Activated CD4-positive, alpha-beta T cell treated with anti-CD3 and anti-CD28 coated beads for 24 hours (primary cell): Measurements from ENCODE around the gene KAZN.
A peak's percentile ranks its signal among the peaks of the same experiment; 100 is the strongest.
"Not testable (repeated sequence)": the region's sequence is repeated elsewhere in the genome, so short reads cannot be mapped to it uniquely, and the experiment has no call there.

ENCODE experiments used
- DNase-seq, 2 donors: peaks; one replicate each; pipeline ENCODE4 v3.0.0-alpha.2; 2020; ENCODE audit warnings: low read depth in 2 of 2

KAZN gene

GRCh38 chr1:14955402-14955801 is 356.9 kb downstream of the KAZN start:
- no peak for DNase-seq

GRCh38 chr1:14955976-14956375 is 357.5 kb downstream of the KAZN start:
- DNase-seq, result no peak

- no peak for DNase-seq
These were observed 358.2 kb downstream of the KAZN start for GRCh38 chr1:14956579-14957195.

GRCh38 chr1:14957375-14958098 is 359.1 kb downstream of the KAZN start:
- no peak for DNase-seq

GRCh38 chr1:14958249-14959058 is 360.0 kb downstream of the KAZN start:
- DNase-seq, result no peak

- no peak for DNase-seq
These were observed 360.7 kb downstream of the KAZN start for GRCh38 chr1:14959059-14959694.

DNA sequence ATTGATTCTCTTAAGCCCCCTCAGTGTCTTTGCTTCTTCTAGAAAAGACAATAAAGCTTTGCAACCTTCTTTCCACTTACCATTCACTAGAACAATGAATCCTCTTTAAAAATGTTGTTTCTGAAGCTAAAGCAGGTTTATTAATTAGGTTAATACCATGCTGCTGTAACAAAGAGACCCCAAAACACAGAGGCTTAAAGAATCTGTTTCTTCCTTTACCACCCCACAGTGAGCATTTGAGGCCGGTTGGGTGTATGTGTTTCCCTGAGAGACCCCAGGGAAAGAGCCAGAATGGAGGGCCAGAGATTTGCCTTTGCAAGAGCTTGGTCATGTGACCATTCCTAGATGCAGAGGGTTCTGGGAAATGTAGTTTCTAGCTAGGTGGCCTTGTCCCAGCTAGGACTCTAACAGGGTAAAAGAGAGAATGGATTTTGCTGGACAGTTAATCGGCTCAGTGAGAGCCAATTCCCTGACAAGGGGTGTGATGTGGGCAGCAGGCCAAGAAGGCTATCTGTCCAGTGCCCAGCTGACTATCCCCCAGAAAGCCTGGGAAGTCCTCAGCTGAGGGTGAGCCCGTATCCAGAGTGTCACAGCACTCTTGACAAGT is 363.3 kb downstream of the KAZN start:
- no peak for DNase-seq

DNA sequence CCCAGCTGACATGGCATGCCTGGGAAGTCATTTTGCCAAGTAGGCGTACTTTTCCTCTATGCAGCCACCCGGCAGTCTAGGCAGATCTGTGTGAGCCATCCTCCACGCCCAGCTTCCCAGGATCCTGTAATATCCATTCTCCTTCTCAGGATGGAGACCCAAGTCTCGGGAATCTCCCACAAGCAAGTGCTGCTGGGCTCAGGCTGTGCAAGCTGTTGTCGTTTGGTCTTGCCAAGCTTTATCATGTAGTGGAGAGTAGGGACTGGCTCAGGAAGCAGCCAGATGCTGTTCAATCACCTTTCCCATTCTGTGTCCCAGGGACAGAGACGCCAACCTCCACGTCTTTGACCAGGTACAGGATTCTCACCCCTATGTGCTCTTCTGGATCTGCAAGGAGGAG is 363.9 kb downstream of the KAZN start:
- no peak for DNase-seq

- not testable (repeated sequence) for DNase-seq
These were observed 365.6 kb downstream of the KAZN start for GRCh38 chr1:14963791-14964710.

DNA sequence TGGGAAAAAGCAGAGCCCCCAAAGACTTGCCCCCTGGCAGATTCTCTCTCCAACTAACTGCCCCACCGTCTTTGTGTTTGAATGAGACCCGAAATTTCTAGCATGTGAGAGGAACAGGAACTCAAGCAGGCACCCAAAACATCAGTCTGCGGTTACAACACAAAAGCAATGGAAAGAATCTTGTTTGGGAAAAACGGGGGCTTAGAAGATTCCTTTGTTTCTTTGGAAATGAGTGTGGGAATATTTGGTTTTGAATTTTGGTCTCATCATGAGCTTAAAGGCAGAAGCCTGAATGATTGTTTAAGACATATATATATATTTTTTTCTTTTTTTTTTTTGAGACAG is 366.2 kb downstream of the KAZN start:
- DNase-seq, result no peak

GRCh38 chr1:14968251-14968851 is 369.9 kb downstream of the KAZN start:
- no peak for DNase-seq

DNA sequence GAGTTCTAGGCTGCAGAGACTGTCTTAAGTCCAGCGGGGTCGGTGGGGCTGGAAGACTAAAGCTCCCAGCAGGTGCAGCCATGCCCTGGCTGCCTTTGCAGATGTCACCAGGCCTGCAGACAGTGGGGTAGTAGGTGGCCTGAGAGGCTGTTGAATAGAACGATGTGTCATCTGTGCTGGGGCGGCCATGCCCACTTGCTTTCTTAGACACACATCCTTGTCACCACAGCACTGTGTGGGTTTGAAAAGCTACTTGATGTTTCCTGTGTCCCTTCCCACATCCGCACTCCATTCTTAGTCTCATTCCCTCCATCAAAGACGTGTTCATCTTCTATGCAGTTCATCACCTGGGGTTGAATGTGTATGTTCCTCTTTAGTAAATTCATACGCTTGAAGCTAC is 370.5 kb downstream of the KAZN start:
- DNase-seq, result no peak

DNA sequence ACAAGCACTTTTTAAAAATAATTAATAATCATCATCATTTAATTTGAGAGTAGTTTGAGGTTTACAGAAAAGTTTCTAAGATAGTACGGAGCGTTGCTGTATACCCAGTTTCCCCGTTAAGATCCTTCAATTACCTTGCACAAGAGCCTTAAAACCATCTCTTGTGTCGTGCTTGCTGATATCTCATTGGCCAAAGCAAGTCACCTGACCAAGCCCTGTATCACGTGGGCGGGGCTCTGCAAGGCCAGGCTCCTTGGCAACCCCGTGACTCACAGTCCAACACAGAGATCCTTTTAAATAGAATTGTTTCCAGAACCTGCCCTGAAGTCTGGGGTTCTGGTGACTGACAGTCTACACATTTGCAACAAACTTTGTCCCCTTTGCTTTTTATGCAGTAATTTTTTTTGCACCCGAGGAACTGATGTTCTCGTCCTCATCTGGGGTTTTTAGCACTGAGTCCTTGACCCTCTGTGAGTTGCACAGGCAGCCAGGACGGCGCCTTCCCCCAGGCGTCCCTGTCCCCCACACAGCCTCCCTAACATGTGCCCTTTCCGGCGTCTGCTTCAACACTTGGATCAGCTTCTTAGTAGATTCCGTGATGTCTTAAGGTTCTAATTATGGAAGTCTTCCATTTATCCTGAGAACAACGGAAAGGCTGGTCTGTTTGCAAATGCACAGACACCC is 371.8 kb downstream of the KAZN start:
- DNase-seq, result peak in 1 of 2 donors; percentile 13

- no peak for DNase-seq
These were observed 372.3 kb downstream of the KAZN start for GRCh38 chr1:14970799-14971141.

DNA sequence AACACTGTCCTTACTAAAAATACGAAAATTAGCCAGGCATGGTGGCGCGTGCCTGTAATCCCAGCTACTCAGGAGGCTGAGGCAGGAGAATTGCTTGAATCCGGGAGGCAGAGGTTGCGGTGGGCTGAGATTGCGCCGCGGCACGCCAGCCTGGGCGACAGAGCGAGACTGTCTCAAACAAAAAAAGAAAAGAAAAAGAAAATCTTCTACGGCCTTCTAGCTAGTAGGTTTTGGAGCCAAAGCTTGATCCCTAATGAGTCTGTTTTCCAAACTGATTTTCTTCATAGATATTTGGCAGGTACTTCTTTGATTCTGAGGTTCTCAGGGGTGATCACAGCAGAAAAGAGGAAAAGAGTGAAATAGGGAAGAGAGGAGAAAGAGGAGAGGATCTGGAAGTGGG is 372.7 kb downstream of the KAZN start:
- no peak for DNase-seq

- DNase-seq, result no peak
These were observed 373.6 kb downstream of the KAZN start for GRCh38 chr1:14972107-14972506.

DNA sequence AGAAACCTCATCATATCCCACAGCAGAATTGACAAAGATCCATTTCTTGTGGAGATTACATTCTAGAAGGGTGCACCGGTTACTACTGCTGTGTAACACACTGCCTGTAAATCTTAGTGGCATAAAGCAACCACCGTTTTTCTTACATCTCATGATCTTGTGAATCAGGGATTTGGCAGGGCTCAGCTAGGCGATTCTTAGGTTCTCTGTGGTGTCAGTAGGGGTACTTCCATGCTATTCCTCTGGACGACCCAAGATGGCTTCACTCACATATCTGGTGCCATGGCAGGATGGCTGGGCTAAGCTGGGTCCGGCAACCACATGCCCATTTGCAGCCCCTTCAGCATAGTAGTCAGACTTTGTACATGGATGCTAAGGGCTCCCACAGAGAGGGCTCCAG is 375.3 kb downstream of the KAZN start:
- DNase-seq, result no peak

- DNase-seq, result no peak
These were observed 375.9 kb downstream of the KAZN start for GRCh38 chr1:14974361-14974760.

DNA sequence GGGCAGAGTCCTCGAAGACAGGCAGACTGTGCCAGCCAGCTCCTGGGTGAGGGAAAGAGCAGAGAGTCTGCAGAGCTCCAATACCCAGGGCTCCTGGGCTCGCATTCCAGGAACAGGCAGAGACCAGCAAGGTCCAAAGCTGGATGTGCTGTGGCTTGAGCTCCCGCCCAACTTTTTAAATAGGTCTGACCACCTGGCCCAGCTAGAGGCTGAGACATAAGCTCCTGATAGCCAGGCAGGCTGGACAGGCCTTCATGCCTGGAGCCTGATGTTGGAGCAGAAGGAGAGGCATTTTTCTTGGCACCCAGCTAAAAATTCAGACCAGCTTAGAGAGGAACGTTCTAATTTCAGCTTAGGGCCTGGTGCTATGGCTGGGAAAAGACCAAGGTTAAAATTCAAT is 376.6 kb downstream of the KAZN start:
- no peak for DNase-seq

DNA sequence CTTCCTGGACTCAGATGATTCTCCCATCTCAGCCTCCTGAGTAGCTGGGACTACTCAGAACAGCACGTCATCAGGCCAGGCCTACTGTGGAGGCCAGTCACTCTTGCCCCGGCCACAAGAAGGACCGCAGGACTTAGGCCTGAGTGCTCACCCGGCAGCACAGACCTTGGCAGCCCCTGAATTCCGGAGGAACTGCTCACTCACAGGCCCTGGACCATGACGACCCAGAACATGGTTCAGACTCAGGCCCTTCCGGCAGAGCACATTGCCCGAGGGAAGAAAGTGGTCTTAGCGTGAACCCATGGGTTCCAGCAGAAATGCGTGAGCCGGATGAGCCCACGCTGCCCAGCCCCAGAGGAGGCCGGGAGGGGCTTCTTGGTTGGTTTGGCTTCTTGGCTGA is 377.8 kb downstream of the KAZN start:
- no peak for DNase-seq
